Fibroblast of mammary gland (primary cell): ENCODE data around the gene ARID5B.

Experiments used
- DNase-seq: peaks from one replicate; pipeline ENCODE4 v3.0.0-alpha.2; 2010; ENCODE audit warnings: low read depth
- H3K4me3 ChIP-seq: 2 replicates; pipeline ENCODE4 v1.5.1; 2011; ENCODE audit warnings: low read depth, mild to moderate bottlenecking, low read length, moderate library complexity; ENCODE audit not compliant: control insufficient read depth
- TF ChIP-seq, protein P1 (sequence below): conservative IDR thresholded peaks from 2 replicates; pipeline ENCODE4 v1.5.1; 2011; ENCODE audit warnings: low read depth, low read length, inconsistent platforms; ENCODE audit not compliant: control insufficient read depth, insufficient read depth

ARID5B gene

DNA sequence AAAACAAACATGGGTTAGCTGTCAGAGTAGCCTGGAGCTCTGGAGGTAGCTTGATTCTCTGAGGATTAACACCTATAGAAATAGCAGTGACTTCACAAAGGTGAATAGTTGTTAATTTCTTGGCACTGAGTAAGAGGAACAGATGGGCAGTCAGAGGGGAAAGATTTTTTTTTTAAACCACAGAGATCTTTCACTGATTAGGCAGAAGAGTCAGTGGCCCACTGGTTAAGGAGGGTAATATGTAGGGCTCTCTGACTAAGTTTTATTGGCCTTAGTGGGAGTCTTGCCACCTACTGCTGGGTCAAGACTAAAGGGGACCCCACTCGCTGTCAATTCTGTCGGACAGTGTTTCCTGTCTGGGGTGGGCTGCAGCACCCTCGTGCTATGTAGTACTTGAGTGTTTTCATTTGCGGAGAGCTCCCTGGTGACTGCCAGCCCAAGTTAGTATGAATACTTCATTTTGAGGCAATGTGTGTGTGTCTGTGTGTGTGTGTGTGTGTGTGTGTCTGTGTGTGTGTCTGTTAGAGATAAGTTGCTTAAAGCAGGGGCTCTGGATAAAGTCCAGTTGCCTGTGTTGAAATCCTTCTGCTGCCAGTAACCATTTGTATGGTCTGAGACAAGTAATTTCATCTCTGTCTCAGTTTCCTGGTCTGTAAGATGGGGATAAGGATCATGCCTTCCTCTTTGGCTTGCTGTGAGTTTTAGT, 145.2 kb downstream of the ARID5B start:
- peak; percentile 68 for DNase-seq
- H3K4me3 ChIP-seq, result no peak overlapping the region
- TF ChIP-seq, protein P1, sequence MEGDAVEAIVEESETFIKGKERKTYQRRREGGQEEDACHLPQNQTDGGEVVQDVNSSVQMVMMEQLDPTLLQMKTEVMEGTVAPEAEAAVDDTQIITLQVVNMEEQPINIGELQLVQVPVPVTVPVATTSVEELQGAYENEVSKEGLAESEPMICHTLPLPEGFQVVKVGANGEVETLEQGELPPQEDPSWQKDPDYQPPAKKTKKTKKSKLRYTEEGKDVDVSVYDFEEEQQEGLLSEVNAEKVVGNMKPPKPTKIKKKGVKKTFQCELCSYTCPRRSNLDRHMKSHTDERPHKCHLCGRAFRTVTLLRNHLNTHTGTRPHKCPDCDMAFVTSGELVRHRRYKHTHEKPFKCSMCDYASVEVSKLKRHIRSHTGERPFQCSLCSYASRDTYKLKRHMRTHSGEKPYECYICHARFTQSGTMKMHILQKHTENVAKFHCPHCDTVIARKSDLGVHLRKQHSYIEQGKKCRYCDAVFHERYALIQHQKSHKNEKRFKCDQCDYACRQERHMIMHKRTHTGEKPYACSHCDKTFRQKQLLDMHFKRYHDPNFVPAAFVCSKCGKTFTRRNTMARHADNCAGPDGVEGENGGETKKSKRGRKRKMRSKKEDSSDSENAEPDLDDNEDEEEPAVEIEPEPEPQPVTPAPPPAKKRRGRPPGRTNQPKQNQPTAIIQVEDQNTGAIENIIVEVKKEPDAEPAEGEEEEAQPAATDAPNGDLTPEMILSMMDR, result no peak

DNA sequence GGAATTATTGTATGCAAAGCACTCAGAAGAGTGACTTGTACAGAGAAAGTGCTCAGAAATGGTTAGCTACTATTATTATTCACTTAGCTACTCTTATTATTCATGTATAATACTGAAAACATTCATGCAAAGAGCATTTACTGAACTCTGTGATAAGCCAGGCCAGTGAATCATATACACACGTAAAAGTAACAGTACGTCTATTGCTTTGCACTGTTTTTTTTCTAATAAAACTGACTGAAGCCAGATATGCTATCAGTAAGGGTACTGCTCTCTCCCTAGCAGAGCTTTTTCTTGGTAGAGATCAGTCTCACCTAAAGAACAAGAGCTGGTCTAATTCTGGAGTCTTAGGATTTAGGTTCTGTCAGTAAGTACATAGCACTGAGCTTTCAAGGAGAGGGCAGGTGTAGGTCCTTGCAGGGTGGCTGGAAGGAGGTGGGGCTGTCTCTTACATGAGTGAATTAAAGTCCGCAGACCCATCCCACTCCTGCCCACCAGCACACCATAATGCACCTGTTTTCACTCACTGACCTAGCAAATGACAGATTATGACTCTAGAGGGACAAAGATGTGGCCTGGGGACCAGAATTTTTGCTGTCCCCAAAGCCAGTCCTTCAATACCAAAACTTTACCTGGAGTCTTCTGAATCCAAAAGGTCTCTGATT, 145.9 kb downstream of the ARID5B start:
- no peak overlapping the region for H3K4me3 ChIP-seq
- TF ChIP-seq, protein P1, result no peak
- DNase-seq, result peak; percentile 49

DNA sequence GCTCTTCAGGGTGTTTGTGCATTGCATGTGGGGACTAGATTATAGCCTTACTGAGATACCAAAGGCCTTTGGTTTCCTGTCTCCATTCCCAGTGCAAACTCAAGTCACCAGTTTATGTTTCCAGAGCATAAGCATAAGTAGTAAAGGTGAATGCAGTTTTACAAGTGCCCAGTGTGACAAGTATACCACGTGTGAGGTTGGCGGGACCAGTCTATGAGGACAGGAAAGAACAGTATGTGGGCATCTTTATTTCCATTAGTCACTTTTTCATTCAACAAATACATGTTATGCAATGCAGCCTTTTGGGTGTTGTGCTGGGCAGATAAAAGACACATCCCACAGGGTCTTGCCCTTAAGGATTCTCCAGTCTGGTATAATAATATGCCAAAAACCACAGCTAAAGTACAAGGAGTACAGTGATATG, 146.5 kb downstream of the ARID5B start:
- TF ChIP-seq, protein P1, result no peak
- peak; percentile 68 for DNase-seq

DNA sequence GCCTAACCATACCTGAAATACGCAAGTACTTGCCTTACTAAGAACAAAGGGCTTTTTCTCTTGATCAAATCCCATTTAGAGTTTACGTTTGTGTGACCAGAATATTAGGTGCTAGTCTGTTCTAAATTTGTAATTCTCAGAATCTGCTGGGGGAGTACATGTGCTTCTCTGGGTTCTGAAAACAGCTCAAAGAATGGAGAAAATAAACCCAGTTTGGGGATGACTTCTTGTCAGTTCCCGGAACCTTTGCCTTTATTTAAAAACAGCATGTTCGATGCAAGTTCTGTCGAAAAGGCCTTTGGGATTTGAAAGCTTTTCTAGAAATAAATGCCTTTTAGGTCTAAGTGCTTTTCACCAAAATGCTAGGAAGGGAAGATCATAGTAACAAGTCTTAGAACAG, 147.0 kb downstream of the ARID5B start:
- TF ChIP-seq, protein P1, result no peak
- peak overlapping the region; percentile 81 for H3K4me3 ChIP-seq
- DNase-seq, result no peak

More for the DNA sequence above, 146.5 kb downstream of the ARID5B start:
- no peak overlapping the region for H3K4me3 ChIP-seq

DNA sequence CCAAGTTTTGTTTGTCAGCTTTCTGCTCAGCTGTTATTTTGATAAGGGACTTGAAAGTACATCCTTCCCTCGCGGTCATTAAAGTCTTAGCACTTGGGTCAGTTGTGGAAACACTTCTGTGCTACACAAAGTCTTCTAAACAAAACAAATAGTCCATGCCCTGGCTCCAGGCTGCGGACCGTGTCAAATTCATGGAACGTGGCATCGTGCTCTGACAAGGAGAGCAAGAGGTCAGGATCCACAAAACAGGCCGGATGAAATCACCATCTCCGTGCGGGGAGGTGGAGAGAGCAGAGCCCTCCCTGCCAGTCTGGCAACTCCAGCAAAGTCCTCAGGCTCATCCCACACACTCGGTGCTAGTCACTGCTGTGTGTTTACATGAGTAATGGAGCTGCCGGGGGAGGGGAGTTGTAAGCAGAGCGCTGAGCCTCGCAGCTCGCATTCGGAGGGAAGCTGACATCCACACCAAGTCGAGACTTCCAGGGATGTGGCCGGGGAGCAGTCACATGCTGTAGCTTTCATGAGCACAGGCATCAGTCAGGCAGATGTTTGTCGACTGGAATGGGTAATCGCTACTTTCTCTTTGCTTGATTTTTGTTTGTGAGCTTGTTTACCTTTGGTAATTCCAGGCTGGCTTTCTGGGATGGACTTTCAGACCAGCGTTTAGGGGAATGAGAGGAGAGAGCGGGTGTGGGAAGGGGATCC, 147.6 kb downstream of the ARID5B start:
- TF ChIP-seq, protein P1, result no peak
- H3K4me3 ChIP-seq, result peak overlapping the region; percentile 81

DNA sequence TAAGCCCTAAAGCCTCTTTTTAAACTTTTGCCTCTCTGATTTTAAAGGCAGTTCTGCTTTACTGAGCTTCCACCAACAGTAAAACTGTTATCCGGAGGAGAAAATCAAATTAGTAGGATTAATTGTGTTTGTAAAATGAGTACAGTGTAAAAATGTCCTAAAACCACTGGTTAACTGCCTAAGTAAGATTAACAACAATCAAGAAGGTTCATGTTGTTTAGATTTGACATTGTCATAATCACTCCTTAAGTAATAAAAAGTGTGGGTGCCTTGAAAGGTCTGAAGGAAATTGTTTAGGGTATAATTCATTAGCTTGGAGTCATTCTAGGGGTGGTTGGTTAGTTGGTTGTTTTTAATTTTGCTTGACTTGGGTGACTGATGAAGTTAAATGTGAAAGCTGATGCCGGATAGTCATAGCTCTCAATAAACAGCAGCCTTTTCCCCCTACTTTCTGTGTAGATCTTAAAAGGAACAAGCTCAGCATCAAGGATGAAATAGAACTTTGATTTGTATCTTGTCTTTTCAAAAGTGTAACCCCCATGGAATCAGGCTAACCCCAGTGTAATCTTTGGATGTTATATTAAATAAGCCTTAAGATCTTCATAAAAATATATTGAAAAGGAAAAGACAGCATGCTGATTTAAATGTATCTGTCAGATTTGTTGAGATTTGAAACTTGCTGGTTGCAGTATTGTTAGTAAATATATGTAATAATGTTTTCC, 148.3 kb downstream of the ARID5B start:
- peak overlapping the region; percentile 81 for H3K4me3 ChIP-seq
- peak; percentile 48 for DNase-seq
- TF ChIP-seq, protein P1, result no peak

More for the DNA sequence above, 147.6 kb downstream of the ARID5B start:
- peak; percentile 99 for DNase-seq
